GM21576 (cell line): Measurements from ENCODE around the gene SPATA32.

ENCODE experiments used
- ATAC-seq: cut with Tn5 transposase; IDR thresholded peaks from one replicate; pipeline ENCODE4 v1.9.1; 2021; ENCODE audit warnings: mild to moderate bottlenecking, moderate library complexity; ENCODE audit not compliant: unreplicated experiment

Gene SPATA32

GRCh38 chr17:45294506-45294905, 32.6 kb upstream of the SPATA32 start:
- no peak for ATAC-seq

GRCh38 chr17:45293413-45294211, 31.7 kb upstream of the SPATA32 start:
- ATAC-seq: no peak

GRCh38 chr17:45292696-45293412, 31.0 kb upstream of the SPATA32 start:
- no peak for ATAC-seq

- ATAC-seq: no peak
Observed at GRCh38 chr17:45291171-45291805, 29.4 kb upstream of the SPATA32 start.

GRCh38 chr17:45290269-45290765, 28.4 kb upstream of the SPATA32 start:
- ATAC-seq: no peak

GRCh38 chr17:45289301-45290268, 27.7 kb upstream of the SPATA32 start:
- no peak for ATAC-seq

- no peak for ATAC-seq
Observed at GRCh38 chr17:45288825-45289224, 26.9 kb upstream of the SPATA32 start.

- no peak for ATAC-seq
Observed at GRCh38 chr17:45287526-45288500, 25.9 kb upstream of the SPATA32 start.

GRCh38 chr17:45286286-45286685, 24.4 kb upstream of the SPATA32 start:
- ATAC-seq: no peak

GRCh38 chr17:45284176-45285140, 22.6 kb upstream of the SPATA32 start:
- ATAC-seq: no peak

GRCh38 chr17:45283711-45284110, 21.8 kb upstream of the SPATA32 start:
- no peak for ATAC-seq

GRCh38 chr17:45282683-45283644, 21.1 kb upstream of the SPATA32 start:
- ATAC-seq: no peak

GRCh38 chr17:45279898-45280297, 18.0 kb upstream of the SPATA32 start:
- no peak for ATAC-seq

- no peak for ATAC-seq
Observed at GRCh38 chr17:45277992-45278391, 16.1 kb upstream of the SPATA32 start.

- no peak for ATAC-seq
Observed at GRCh38 chr17:45277216-45277849, 15.4 kb upstream of the SPATA32 start.

GRCh38 chr17:45276031-45276430, 14.1 kb upstream of the SPATA32 start:
- ATAC-seq: no peak

- ATAC-seq: no peak
Observed at GRCh38 chr17:45274033-45274432, 12.1 kb upstream of the SPATA32 start.
